PC-3 (cell line): Measurements from ENCODE around the gene PRKAR2B.

ENCODE experiments used
- CTCF ChIP-seq: fragments of 300-600 bp; sonication (generic); conservative IDR thresholded peaks from 2 replicates; pipeline ENCODE4 v1.5.1; 2017; ENCODE audit warnings: antibody characterized with exemption, low read depth, mild to moderate bottlenecking, low read length
- EZH2 ChIP-seq: fragments of 300-600 bp; sonication (generic); IDR thresholded peaks from one replicate; pipeline ENCODE4 v1.6.1; 2017; ENCODE audit warnings: antibody characterized with exemption, mild to moderate bottlenecking, low read length; ENCODE audit not compliant: unreplicated experiment

GRCh38 chr7:107017965-107018719, 26.4 kb upstream of the PRKAR2B start:
- TF ChIP-seq CTCF (no peak), EZH2 (no peak)
